Nephron (organoid): Measurements from ENCODE around the gene PMVK.

ENCODE experiments used
- H3K27ac Mint-ChIP-seq, 3 experiments: 2 replicates each; pipeline ENCODE4 v1.8.0; 2020; ENCODE audit warnings: mixed read lengths in 3 of 3, mild to moderate bottlenecking in 2 of 3, moderate library complexity in 1 of 3
- H3K27me3 Mint-ChIP-seq: 2 replicates; pipeline ENCODE4 v1.8.0; 2021; ENCODE audit warnings: low read depth, mild to moderate bottlenecking, moderate library complexity, mixed read lengths
- H3K36me3 Mint-ChIP-seq: 2 replicates; pipeline ENCODE4 v1.8.0; 2020; ENCODE audit warnings: low read depth, mixed read lengths
- H3K4me1 Mint-ChIP-seq: 2 replicates; pipeline ENCODE4 v1.8.0; 2020; ENCODE audit warnings: mixed read lengths
- H3K4me3 Mint-ChIP-seq, 3 experiments: 2 replicates each; pipeline ENCODE4 v1.8.0; 2020; ENCODE audit warnings: mild to moderate bottlenecking in 3 of 3, mixed read lengths in 3 of 3, moderate library complexity in 2 of 3
- H3K9me3 Mint-ChIP-seq: 2 replicates; pipeline ENCODE4 v1.8.0; 2020; ENCODE audit warnings: mixed read lengths
- CTCF ChIP-seq, 3 experiments: fragments of 200-600 bp; sonication (generic); IDR thresholded peaks; one replicate each; pipeline ENCODE4 v1.5.0; 2021; ENCODE audit warnings: antibody characterized with exemption in 3 of 3; ENCODE audit not compliant: unreplicated experiment in 3 of 3

Gene PMVK

GRCh38 chr1:154968731-154969130 lies 32.2 kb upstream of the PMVK start:
- H3K27me3 Mint-ChIP-seq, result no peaks in the 10 kb centered on the region
- peaks cover 35% of the 10 kb centered on the region for H3K4me1 Mint-ChIP-seq
- H3K4me3 Mint-ChIP-seq, result peak overlapping the region; percentile 84 to 86 (median 86)
- TF ChIP-seq CTCF (IDR thresholded peaks at IDR 0.05; ENCODE audit: unreplicated experiment in 3 of 3), result no peak
- H3K9me3 Mint-ChIP-seq, result no peaks in the 10 kb centered on the region
- peak overlapping the region; percentile 47 to 68 (median 61) for H3K27ac Mint-ChIP-seq
- peaks cover 27% of the 10 kb centered on the region for H3K36me3 Mint-ChIP-seq

- no peak for TF ChIP-seq CTCF (IDR thresholded peaks at IDR 0.05; ENCODE audit: unreplicated experiment in 3 of 3)
- peak overlapping the region in 2 of 3 experiments; percentile 70 to 86 for H3K4me3 Mint-ChIP-seq
- H3K27ac Mint-ChIP-seq, result peak overlapping the region in 1 of 3 experiments; percentile 52
- H3K36me3 Mint-ChIP-seq, result peaks cover 36% of the 10 kb centered on the region
- peaks cover 42% of the 10 kb centered on the region for H3K4me1 Mint-ChIP-seq
- no peaks in the 10 kb centered on the region for H3K27me3 Mint-ChIP-seq
- H3K9me3 Mint-ChIP-seq, result no peaks in the 10 kb centered on the region
Observed at GRCh38 chr1:154967331-154967950, 30.9 kb upstream of the PMVK start.

- H3K9me3 Mint-ChIP-seq, result no peaks in the 10 kb centered on the region
- no peak overlapping the region for H3K27ac Mint-ChIP-seq
- no peak for TF ChIP-seq CTCF (IDR thresholded peaks at IDR 0.05; ENCODE audit: unreplicated experiment in 3 of 3)
- H3K4me3 Mint-ChIP-seq, result no peak overlapping the region
- H3K27me3 Mint-ChIP-seq, result no peaks in the 10 kb centered on the region
- peaks cover 39% of the 10 kb centered on the region for H3K36me3 Mint-ChIP-seq
- H3K4me1 Mint-ChIP-seq, result peaks cover 39% of the 10 kb centered on the region
Observed at GRCh38 chr1:154966111-154966510, 29.6 kb upstream of the PMVK start.

- H3K4me3 Mint-ChIP-seq, result peak overlapping the region in 2 of 3 experiments; percentile 30 to 50
- H3K36me3 Mint-ChIP-seq, result peaks cover 39% of the 10 kb centered on the region
- H3K27ac Mint-ChIP-seq, result peak overlapping the region; percentile 44 to 97 (median 66)
- H3K9me3 Mint-ChIP-seq, result no peaks in the 10 kb centered on the region
- TF ChIP-seq CTCF (IDR thresholded peaks at IDR 0.05; ENCODE audit: unreplicated experiment in 3 of 3), result no peak
- peaks cover 36% of the 10 kb centered on the region for H3K4me1 Mint-ChIP-seq
- H3K27me3 Mint-ChIP-seq, result no peaks in the 10 kb centered on the region
Observed at GRCh38 chr1:154964359-154964758, 27.8 kb upstream of the PMVK start.

GRCh38 chr1:154963643-154964042 lies 27.1 kb upstream of the PMVK start:
- H3K27me3 Mint-ChIP-seq, result no peaks in the 10 kb centered on the region
- no peak for TF ChIP-seq CTCF (IDR thresholded peaks at IDR 0.05; ENCODE audit: unreplicated experiment in 3 of 3)
- peaks cover 39% of the 10 kb centered on the region for H3K36me3 Mint-ChIP-seq
- peak overlapping the region; percentile 14 to 70 (median 39) for H3K4me3 Mint-ChIP-seq
- H3K4me1 Mint-ChIP-seq, result peaks cover 30% of the 10 kb centered on the region
- H3K27ac Mint-ChIP-seq, result peak overlapping the region; percentile 48 to 97 (median 66)
- H3K9me3 Mint-ChIP-seq, result no peaks in the 10 kb centered on the region

GRCh38 chr1:154962795-154963330 lies 26.3 kb upstream of the PMVK start:
- peak overlapping the region; percentile 97 to 99 (median 98) for H3K27ac Mint-ChIP-seq
- peaks cover 39% of the 10 kb centered on the region for H3K36me3 Mint-ChIP-seq
- peak overlapping the region; percentile 91 to 96 (median 93) for H3K4me3 Mint-ChIP-seq
- no peaks in the 10 kb centered on the region for H3K27me3 Mint-ChIP-seq
- TF ChIP-seq CTCF (IDR thresholded peaks at IDR 0.05; ENCODE audit: unreplicated experiment in 3 of 3), result no peak
- no peaks in the 10 kb centered on the region for H3K9me3 Mint-ChIP-seq
- H3K4me1 Mint-ChIP-seq, result peaks cover 37% of the 10 kb centered on the region
